HepG2 (cell line): Measurements from ENCODE around the gene CEP97. TPM values are rescaled to one million over a fixed set of nuclear protein-coding genes. Genes with fewer than 3 reads are reported as not detected.

Experiments
- BHLHE40 ChIP-seq: IDR thresholded peaks from 2 replicates; pipeline ENCODE4 v1.6.1; 2011; ENCODE audit warnings: low read length, improper control_type of control experiment
- DPF2 ChIP-seq: sonication (generic); formaldehyde crosslinking; IDR thresholded peaks from 2 replicates; pipeline ENCODE4 v1.4.0; 2020; ENCODE audit warnings: mild to moderate bottlenecking, low read depth, missing genetic modification reagents, borderline replicate concordance
- GATA4 ChIP-seq: sonication (generic); IDR thresholded peaks from 2 replicates; pipeline ENCODE4 v1.6.1; 2016; ENCODE audit warnings: antibody characterized with exemption, low read depth, borderline replicate concordance
- HES4 ChIP-seq: sonication (generic); formaldehyde crosslinking; IDR thresholded peaks from 2 replicates; pipeline ENCODE4 v1.9.0; 2021; ENCODE audit warnings: mild to moderate bottlenecking, missing genetic modification reagents, borderline replicate concordance
- ZEB1 ChIP-seq: IDR thresholded peaks from 2 replicates; pipeline ENCODE4 v1.6.1; 2012; ENCODE audit warnings: mild to moderate bottlenecking, low read depth, inconsistent platforms; ENCODE audit not compliant: insufficient replicate concordance
- ZFP37 ChIP-seq: sonication (generic); formaldehyde crosslinking; IDR thresholded peaks from 2 replicates; pipeline ENCODE4 v1.4.0; 2020; ENCODE audit warnings: missing genetic modification reagents, borderline replicate concordance
- ZFX ChIP-seq: sonication (generic); formaldehyde crosslinking; IDR thresholded peaks from 2 replicates; pipeline ENCODE4 v1.4.0; 2020; ENCODE audit warnings: mild to moderate bottlenecking, low read depth, missing genetic modification reagents, moderate library complexity
- ZNF234 ChIP-seq: sonication (generic); formaldehyde crosslinking; conservative IDR thresholded peaks from 2 replicates; pipeline ENCODE4 v1.5.1; 2020; ENCODE audit warnings: mild to moderate bottlenecking, missing genetic modification reagents
- ZNF652 ChIP-seq: IDR thresholded peaks from 2 replicates; pipeline ENCODE4 v1.6.1; 2016; ENCODE audit warnings: low read depth, borderline replicate concordance
- ZSCAN31 ChIP-seq: sonication (generic); formaldehyde crosslinking; IDR thresholded peaks from 2 replicates; pipeline ENCODE4 v1.5.0; 2020; ENCODE audit warnings: low read depth, mild to moderate bottlenecking, missing genetic modification reagents
- polyA plus RNA-seq, 8 experiments: library from polyadenylated mRNA; depleted of rRNA in 3 of 8; stranded (reverse) in 7 of 8; unstranded in 1 of 8; fragments of >200 nt; fragmentation: Illumina TruSeq in 4 of 8; extraction: Trizol in 4 of 8; gene quantifications; 2 replicates each; pipeline versions ENCODE4 v1.2.1 to v1.2.3, GENCODE V29; 2011 to 2016; ENCODE audit warnings: low read depth in 4 of 8, missing spikeins in 1 of 8, mixed read lengths in 1 of 8; ENCODE audit not compliant: insufficient read depth in 1 of 8
- total RNA-seq, 5 experiments: library from RNA; depleted of rRNA; stranded (reverse); fragments of >200 nt; fragmentation: Illumina TruSeq; extraction: Trizol; gene quantifications; 2 replicates each; pipeline ENCODE4 v1.2.3, GENCODE V29; 2016; ENCODE audit warnings: low read depth in 1 of 5
- TF ChIP-seq, protein P1 (sequence below): sonication (generic); formaldehyde crosslinking; IDR thresholded peaks from 2 replicates; pipeline ENCODE4 v1.5.0; 2020; ENCODE audit warnings: mild to moderate bottlenecking, missing genetic modification reagents, borderline replicate concordance
- TF ChIP-seq, protein P2 (sequence below): sonication (generic); formaldehyde crosslinking; IDR thresholded peaks from 2 replicates; pipeline ENCODE4 v1.4.0; 2020; ENCODE audit warnings: low read depth, mild to moderate bottlenecking, missing genetic modification reagents
- TF ChIP-seq, protein P3 (sequence below): sonication (generic); formaldehyde crosslinking; IDR thresholded peaks from 2 replicates; pipeline ENCODE4; 2020; ENCODE audit warnings: missing genetic modification reagents, mild to moderate bottlenecking, borderline replicate concordance

CEP97 gene
- total and polyA plus RNA-seq, 2 of the 13 experiments (the other 11 are each of a cell fraction or from before 2014, with no cell fraction given), result 0.99 to 6.5 TPM

DNA sequence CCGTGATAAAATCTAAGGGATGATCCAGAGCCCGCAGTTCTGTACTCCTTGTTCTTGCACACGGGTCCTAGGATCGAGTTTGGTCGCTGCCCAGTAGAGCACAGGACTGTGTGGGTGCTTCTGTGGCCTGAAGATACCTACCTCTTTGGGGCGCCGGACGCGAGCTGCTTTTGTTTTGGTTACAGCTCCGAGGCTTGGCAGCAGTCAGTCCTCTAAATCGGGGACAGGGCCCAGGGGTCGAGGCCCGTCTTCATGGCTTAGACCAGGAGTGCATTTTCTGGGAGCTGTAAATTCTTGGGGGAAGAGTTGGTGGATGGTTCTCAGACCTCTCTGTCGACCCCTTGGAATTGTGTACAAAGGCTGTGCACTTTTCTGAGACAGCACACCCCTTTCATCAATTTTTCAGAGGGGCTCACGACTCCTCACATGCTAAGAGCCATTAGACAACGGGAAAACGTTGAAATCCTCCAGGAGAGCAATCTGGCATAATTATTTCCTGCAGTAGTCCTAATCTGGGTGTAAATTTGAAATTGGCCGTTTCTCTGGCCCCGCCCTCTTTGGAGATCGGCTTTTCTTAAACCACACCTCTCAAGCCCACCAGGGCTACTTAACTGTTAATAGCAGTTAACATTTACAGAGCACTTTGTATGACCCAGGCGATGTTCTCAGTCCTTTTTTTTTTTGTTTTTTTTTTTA is 928 bp downstream of the CEP97 start (continued):
- TF ChIP-seq, protein P1, sequence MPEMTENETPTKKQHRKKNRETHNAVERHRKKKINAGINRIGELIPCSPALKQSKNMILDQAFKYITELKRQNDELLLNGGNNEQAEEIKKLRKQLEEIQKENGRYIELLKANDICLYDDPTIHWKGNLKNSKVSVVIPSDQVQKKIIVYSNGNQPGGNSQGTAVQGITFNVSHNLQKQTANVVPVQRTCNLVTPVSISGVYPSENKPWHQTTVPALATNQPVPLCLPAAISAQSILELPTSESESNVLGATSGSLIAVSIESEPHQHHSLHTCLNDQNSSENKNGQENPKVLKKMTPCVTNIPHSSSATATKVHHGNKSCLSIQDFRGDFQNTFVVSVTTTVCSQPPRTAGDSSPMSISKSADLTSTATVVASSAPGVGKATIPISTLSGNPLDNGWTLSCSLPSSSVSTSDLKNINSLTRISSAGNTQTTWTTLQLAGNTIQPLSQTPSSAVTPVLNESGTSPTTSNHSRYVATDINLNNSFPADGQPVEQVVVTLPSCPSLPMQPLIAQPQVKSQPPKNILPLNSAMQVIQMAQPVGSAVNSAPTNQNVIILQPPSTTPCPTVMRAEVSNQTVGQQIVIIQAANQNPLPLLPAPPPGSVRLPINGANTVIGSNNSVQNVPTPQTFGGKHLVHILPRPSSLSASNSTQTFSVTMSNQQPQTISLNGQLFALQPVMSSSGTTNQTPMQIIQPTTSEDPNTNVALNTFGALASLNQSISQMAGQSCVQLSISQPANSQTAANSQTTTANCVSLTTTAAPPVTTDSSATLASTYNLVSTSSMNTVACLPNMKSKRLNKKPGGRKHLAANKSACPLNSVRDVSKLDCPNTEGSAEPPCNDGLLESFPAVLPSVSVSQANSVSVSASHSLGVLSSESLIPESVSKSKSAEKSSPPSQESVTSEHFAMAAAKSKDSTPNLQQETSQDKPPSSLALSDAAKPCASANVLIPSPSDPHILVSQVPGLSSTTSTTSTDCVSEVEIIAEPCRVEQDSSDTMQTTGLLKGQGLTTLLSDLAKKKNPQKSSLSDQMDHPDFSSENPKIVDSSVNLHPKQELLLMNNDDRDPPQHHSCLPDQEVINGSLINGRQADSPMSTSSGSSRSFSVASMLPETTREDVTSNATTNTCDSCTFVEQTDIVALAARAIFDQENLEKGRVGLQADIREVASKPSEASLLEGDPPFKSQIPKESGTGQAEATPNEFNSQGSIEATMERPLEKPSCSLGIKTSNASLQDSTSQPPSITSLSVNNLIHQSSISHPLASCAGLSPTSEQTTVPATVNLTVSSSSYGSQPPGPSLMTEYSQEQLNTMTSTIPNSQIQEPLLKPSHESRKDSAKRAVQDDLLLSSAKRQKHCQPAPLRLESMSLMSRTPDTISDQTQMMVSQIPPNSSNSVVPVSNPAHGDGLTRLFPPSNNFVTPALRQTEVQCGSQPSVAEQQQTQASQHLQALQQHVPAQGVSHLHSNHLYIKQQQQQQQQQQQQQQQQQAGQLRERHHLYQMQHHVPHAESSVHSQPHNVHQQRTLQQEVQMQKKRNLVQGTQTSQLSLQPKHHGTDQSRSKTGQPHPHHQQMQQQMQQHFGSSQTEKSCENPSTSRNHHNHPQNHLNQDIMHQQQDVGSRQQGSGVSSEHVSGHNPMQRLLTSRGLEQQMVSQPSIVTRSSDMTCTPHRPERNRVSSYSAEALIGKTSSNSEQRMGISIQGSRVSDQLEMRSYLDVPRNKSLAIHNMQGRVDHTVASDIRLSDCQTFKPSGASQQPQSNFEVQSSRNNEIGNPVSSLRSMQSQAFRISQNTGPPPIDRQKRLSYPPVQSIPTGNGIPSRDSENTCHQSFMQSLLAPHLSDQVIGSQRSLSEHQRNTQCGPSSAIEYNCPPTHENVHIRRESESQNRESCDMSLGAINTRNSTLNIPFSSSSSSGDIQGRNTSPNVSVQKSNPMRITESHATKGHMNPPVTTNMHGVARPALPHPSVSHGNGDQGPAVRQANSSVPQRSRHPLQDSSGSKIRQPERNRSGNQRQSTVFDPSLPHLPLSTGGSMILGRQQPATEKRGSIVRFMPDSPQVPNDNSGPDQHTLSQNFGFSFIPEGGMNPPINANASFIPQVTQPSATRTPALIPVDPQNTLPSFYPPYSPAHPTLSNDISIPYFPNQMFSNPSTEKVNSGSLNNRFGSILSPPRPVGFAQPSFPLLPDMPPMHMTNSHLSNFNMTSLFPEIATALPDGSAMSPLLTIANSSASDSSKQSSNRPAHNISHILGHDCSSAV (CRISPR knock-in tag), result 0 out of 2 replicates have a peak, but pooled peaks have one; percentile 67
- TF ChIP-seq ZEB1 (no peak), BHLHE40 (no peak), DPF2 (0 out of 2 replicates have a peak, but pooled peaks have one; percentile 21), GATA4 (0 out of 2 replicates have a peak, but pooled peaks have one; percentile 0), ZFP37 (CRISPR knock-in tag) (0 out of 2 replicates have a peak, but pooled peaks have one; percentile 23), ZNF652 (CRISPR knock-in tag) (no peak), ZSCAN31 (0 out of 2 replicates have a peak, but pooled peaks have one; percentile 44), ZFX (CRISPR knock-in tag) (peak; percentile 51; the same call in 1 of the 2 replicates), HES4 (CRISPR knock-in tag) (0 out of 2 replicates have a peak, but pooled peaks have one; percentile 23), ZNF234 (no peak)
- TF ChIP-seq, protein P2, sequence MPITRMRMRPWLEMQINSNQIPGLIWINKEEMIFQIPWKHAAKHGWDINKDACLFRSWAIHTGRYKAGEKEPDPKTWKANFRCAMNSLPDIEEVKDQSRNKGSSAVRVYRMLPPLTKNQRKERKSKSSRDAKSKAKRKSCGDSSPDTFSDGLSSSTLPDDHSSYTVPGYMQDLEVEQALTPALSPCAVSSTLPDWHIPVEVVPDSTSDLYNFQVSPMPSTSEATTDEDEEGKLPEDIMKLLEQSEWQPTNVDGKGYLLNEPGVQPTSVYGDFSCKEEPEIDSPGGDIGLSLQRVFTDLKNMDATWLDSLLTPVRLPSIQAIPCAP, result 0 out of 2 replicates have a peak, but pooled peaks have one; percentile 37
- TF ChIP-seq, protein P3, sequence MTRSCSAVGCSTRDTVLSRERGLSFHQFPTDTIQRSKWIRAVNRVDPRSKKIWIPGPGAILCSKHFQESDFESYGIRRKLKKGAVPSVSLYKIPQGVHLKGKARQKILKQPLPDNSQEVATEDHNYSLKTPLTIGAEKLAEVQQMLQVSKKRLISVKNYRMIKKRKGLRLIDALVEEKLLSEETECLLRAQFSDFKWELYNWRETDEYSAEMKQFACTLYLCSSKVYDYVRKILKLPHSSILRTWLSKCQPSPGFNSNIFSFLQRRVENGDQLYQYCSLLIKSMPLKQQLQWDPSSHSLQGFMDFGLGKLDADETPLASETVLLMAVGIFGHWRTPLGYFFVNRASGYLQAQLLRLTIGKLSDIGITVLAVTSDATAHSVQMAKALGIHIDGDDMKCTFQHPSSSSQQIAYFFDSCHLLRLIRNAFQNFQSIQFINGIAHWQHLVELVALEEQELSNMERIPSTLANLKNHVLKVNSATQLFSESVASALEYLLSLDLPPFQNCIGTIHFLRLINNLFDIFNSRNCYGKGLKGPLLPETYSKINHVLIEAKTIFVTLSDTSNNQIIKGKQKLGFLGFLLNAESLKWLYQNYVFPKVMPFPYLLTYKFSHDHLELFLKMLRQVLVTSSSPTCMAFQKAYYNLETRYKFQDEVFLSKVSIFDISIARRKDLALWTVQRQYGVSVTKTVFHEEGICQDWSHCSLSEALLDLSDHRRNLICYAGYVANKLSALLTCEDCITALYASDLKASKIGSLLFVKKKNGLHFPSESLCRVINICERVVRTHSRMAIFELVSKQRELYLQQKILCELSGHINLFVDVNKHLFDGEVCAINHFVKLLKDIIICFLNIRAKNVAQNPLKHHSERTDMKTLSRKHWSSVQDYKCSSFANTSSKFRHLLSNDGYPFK (CRISPR knock-in tag), result peak; percentile 35; the same call in 1 of the 2 replicates
